GM15510 (cell line): ENCODE data around the gene KCNMA1.
A peak's percentile ranks its signal among the peaks of the same experiment; 100 is the strongest.

Source experiments
- POLR2A ChIP-seq: IDR thresholded peaks from 3 replicates; pipeline ENCODE4 v1.6.1; 2011; ENCODE audit warnings: borderline replicate concordance; ENCODE audit not compliant: insufficient read length; ENCODE audit errors: extremely low read depth

KCNMA1 gene

DNA sequence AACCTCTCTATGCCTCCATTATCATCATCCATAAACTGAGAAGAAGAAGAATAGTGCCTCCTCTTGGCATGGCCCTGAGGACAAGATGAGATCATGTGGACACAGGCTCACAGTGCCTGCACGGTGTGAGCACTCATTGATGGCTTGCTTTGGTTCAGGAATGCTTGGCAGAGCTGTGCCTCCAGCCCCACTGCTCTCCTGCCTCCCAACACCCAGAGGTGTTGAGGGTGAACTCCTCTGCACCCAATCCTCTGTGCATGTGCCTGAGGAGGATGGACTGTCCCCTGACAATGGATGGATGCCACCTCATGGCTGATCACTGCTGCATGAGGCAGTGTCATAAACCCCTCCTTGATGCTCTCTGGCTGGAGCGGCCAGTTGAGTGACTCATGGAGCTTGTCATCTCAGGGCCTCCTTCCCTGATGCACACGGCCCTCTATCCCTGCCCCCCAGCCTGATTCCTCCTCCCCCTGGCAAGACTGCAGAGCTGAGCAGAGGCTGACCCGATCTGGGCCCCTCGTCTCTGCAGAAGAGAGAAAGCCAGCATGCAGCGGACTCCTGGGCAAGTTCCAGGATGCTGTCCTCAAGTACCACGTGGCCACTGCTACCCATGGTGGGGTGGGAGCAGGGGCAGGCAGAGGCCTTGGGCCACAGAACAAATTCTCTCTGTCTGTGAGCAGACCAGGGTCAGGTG lies 136.3 kb downstream of the KCNMA1 start:
- no peak for TF ChIP-seq POLR2A

GRCh38 chr10:77500754-77501151 lies 136.9 kb downstream of the KCNMA1 start:
- no peak for TF ChIP-seq POLR2A

DNA sequence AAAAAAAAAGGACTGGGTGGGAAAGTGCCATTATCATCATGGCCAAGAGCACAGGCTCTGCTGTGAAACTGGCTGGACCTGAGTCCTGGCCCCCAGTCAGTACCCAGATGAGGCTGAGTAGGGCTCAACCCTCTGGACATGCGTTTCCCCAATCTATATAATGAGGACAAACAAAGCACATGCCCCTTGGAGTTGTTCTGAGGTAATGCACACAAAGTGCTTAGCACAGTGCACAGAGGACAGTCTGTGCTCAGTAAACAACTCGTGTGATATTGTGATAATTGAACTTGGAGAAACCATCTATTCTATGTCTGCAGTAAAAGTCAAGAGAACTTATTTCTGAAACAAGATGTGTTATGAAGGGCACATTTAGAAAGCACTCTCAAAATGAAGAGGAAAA lies 138.8 kb downstream of the KCNMA1 start:
- no peak for TF ChIP-seq POLR2A

- no peak for TF ChIP-seq POLR2A
Observed at GRCh38 chr10:77498210-77498609, 139.4 kb downstream of the KCNMA1 start.

DNA sequence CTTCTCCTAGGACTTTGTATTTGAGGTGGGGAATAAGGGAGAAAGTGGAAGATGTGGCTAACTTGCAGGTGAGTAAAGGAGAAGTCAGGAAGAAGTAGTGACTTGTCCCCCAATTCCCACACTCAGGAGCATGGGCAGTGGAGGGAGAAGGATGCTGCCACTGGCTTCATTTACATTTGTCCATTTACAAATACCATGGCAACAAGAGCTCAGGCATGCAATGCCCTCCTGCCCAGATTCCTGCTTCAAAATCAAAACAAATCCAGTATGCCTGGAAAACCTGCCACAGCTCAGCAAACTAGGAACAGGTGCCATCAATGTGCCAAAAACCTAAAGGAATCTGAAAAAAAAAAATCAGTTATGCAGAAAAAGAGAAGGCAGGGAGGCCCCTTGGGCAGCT lies 139.9 kb downstream of the KCNMA1 start:
- TF ChIP-seq POLR2A = no peak

- TF ChIP-seq POLR2A = no peak
Observed at GRCh38 chr10:77496941-77497420, 140.6 kb downstream of the KCNMA1 start.

GRCh38 chr10:77494756-77495541 lies 142.7 kb downstream of the KCNMA1 start:
- TF ChIP-seq POLR2A = no peak

DNA sequence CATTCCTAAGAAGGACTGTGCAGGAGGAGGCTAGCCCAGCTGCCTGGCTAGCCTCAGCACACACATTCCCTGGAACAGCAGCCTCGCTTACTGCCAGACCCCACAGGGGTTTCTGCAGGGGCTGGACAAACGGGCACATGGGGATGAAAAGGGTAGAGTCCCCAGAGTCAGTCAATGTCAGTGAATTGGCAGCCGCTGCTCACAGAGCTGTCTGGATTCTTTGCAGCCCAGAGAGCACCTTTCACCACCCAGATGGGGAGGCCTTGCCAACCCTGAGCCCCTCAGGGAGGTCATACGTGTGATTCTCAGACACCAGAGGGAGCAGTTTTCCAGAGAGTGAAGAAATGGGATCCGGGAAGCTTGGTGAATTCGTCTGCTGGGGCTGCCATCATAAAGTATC lies 143.3 kb downstream of the KCNMA1 start:
- TF ChIP-seq POLR2A = peak; percentile 24

DNA sequence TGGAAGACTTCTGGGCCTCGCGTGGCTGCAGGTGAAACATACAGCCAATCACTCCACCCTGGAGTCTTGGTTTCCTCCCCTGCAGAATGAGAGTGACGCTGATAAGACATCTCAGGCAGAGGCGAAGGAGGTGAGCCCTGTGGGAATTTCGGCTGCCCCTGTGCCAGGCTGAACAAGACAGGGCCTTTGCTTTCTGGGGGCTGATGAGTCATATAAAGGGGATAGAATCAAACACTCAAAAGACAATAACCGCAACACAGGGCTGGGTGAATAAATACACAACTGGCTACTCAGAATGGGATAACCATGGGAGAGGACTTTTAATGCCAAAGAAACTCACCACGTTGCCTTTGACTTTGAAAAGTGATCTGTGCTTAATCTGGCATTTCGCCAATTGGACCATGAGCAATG lies 143.8 kb downstream of the KCNMA1 start:
- no peak for TF ChIP-seq POLR2A

GRCh38 chr10:77493239-77493806 lies 144.3 kb downstream of the KCNMA1 start:
- no peak for TF ChIP-seq POLR2A

DNA sequence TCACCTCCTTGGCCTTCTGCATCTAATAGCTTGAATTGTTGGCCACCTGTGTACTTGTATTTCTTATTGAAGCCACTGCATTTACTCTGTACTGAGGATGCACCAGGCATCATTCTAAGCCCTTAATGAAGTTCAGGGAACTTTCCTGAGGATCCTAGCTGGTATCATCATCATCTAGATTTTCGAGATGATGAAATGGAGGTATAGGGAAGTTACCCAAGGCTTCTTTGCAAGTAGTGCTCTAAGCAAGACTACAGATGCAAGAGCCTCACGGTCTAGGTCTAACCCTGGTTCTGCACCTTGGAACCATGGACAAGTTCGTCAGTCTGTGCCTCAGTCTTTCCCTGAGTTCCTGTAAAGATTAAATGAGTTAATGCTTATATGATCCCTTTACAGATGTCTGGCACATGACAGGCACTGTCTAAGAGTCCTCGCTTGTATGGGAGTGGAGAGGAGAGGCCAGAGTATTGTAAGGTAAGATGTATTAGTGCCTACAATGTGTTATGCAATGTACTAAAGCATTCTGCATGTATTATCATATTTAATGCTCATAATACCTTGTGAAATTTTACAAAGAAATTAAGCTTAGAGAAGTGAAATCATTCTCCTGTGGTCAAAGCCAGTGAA lies 145.1 kb downstream of the KCNMA1 start:
- TF ChIP-seq POLR2A = no peak

- no peak for TF ChIP-seq POLR2A
Observed at GRCh38 chr10:77490534-77491314, 146.9 kb downstream of the KCNMA1 start.

GRCh38 chr10:77486517-77486916 lies 151.1 kb downstream of the KCNMA1 start:
- TF ChIP-seq POLR2A = no peak

DNA sequence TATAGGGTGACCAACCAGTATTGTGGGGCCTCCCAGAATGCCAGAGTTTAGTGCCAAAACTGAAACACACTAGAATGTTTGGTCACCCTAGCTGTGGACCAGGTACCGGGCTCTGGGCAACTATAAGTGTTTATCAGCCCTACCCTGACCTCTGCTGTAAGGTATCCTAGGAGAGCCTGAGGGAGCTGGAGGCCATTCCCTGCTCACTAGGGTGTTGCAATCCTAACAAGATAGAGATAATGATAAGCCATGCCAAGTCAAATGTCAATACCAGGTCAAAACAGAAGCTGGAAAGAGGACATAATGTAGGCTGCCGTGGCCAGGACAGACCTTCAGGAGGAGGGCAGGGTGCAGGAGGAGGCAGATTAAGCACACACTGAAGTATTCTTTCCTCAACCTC lies 151.8 kb downstream of the KCNMA1 start:
- TF ChIP-seq POLR2A = no peak
